Choroid plexus epithelial cell (primary cell): ENCODE results near the gene RGS14.

ENCODE experiments used
- DNase-seq: peaks from one replicate; pipeline ENCODE4 v3.0.0-alpha.2; 2010; ENCODE audit warnings: low read depth
- H3K4me3 ChIP-seq: 2 replicates; pipeline ENCODE4 v1.5.1; 2011; ENCODE audit warnings: low read depth, mild to moderate bottlenecking, control low read depth, low read length, moderate library complexity
- CTCF ChIP-seq: conservative IDR thresholded peaks from 2 replicates; pipeline ENCODE4 v1.5.1; 2011; ENCODE audit warnings: low read depth, mild to moderate bottlenecking, control low read depth, inconsistent platforms, low read length, moderate library complexity

Gene RGS14

GRCh38 chr5:177404641-177405179, 47.0 kb downstream of the RGS14 start:
- peak overlapping the region; percentile 61 for H3K4me3 ChIP-seq
- TF ChIP-seq CTCF, result no peak
- no peak for DNase-seq

- no peak overlapping the region for H3K4me3 ChIP-seq
- TF ChIP-seq CTCF, result no peak
- DNase-seq, result no peak
Observed at GRCh38 chr5:177405312-177405711, 47.6 kb downstream of the RGS14 start.

- TF ChIP-seq CTCF, result no peak
- H3K4me3 ChIP-seq, result no peak overlapping the region
- no peak for DNase-seq
Observed at GRCh38 chr5:177405805-177406204, 48.1 kb downstream of the RGS14 start.

GRCh38 chr5:177409043-177409801, 51.5 kb downstream of the RGS14 start, which contains the start of gene F12:
TSS of gene F12 (minus strand) at chr5:177409564. CDS start at chr5:177409527, 37 bp downstream.
- no peak within 1 kb of the TSS for H3K4me3 ChIP-seq
- TF ChIP-seq CTCF, result no peak
- no peak for DNase-seq

- DNase-seq, result no peak
- no peak overlapping the region for H3K4me3 ChIP-seq
- no peak for TF ChIP-seq CTCF
Observed at GRCh38 chr5:177410575-177410974, 52.9 kb downstream of the RGS14 start.

- DNase-seq, result no peak
- no peak overlapping the region for H3K4me3 ChIP-seq
- TF ChIP-seq CTCF, result no peak
Observed at GRCh38 chr5:177412603-177413233, 55.0 kb downstream of the RGS14 start.
